GM12801 (cell line): ENCODE results near the gene DOCK2.

Source experiments
- CTCF ChIP-seq: IDR thresholded peaks from one replicate; pipeline ENCODE4 v1.5.1; 2011; ENCODE audit warnings: control low read depth; ENCODE audit not compliant: insufficient read length; ENCODE audit errors: extremely low read depth

The DOCK2 gene

GRCh38 chr5:169652057-169652456 is 15.0 kb downstream of the DOCK2 start:
- no peak for TF ChIP-seq CTCF

GRCh38 chr5:169653091-169653490 is 16.0 kb downstream of the DOCK2 start:
- TF ChIP-seq CTCF, result no peak

GRCh38 chr5:169655353-169655752 is 18.3 kb downstream of the DOCK2 start:
- no peak for TF ChIP-seq CTCF

GRCh38 chr5:169656125-169656901 is 19.2 kb downstream of the DOCK2 start:
- TF ChIP-seq CTCF, result no peak

- TF ChIP-seq CTCF, result no peak
These were observed 20.1 kb downstream of the DOCK2 start for GRCh38 chr5:169657127-169657526.

- no peak for TF ChIP-seq CTCF
These were observed 26.5 kb downstream of the DOCK2 start for GRCh38 chr5:169663537-169663936.

GRCh38 chr5:169666365-169666764 is 29.3 kb downstream of the DOCK2 start:
- TF ChIP-seq CTCF, result no peak
